GM13976 (cell line): ENCODE results near the gene ELK4.

Source experiments
- DNase-seq: peaks from one replicate; pipeline ENCODE4 v3.0.0; 2012; ENCODE audit warnings: low spot score
- CTCF ChIP-seq: IDR thresholded peaks from 2 replicates; pipeline ENCODE4 v1.5.1; 2012; ENCODE audit warnings: borderline replicate concordance, mild to moderate bottlenecking; ENCODE audit not compliant: insufficient read depth; ENCODE audit errors: extremely low read depth, missing control alignments, control extremely low read depth
- in situ Hi-C: fragments of 300-500 bp; cut with MboI; formaldehyde crosslinking; loops from one replicate; pipeline ENCODE4 v1.12.0; 2022; ENCODE audit warnings: low sequenced_read_pairs, mixed read lengths, inconsistent platforms; ENCODE audit not compliant: unreplicated experiment

The ELK4 gene

DNA sequence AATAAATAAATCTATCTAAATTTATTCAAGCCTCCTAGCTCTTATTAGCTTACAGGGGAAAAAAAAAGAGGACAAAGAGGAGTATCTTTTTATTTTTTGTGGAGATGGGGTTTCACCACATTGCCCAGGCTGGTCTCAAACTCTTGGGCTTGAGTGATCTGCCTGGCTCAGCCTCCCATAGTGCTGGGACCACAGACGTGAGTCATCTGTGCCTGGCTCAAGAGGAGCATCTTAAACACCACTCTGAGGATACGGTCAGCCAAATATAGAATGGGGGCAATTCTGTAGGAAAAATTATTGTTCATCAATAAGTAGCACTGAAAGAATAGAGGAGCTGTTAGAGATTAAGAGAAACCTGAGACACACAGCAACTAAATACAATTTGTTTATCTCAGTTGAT, 24.4 kb upstream of the ELK4 start:
- DNase-seq: no peak
- TF ChIP-seq CTCF: no peak
- in situ Hi-C loops: no loop called here

GRCh38 chr1:205652984-205653383, 21.2 kb upstream of the ELK4 start:
- in situ Hi-C loops: no loop called here
- no peak for TF ChIP-seq CTCF
- no peak for DNase-seq

DNA sequence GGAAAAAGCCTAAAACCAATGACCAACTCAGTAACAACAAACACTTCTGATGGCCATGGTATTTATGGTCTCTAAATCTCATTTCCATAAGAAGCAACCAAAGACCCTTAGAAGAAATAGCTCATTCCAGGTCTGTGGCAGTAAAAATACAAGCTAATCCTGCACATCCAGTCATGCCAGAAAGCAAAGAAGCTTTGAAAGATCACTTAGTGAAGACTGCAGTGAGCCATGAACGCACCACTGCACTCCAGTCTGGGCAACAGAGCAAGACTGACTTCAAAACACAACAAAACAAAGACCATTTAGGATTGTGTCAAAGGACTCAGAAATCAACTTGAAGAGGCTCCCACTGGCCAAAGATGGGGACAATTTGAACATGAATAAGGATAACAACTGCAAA, 18.4 kb upstream of the ELK4 start:
- TF ChIP-seq CTCF: no peak
- DNase-seq: no peak
- in situ Hi-C loops: no loop called here

- in situ Hi-C loops: loop anchor here (10.0 kb wide), 1 partner anchor 121 kb away; no protein-coding TSS in a partner anchor
- DNase-seq: no peak
- TF ChIP-seq CTCF: no peak
These were observed 13.7 kb upstream of the ELK4 start for GRCh38 chr1:205645519-205645918.

DNA sequence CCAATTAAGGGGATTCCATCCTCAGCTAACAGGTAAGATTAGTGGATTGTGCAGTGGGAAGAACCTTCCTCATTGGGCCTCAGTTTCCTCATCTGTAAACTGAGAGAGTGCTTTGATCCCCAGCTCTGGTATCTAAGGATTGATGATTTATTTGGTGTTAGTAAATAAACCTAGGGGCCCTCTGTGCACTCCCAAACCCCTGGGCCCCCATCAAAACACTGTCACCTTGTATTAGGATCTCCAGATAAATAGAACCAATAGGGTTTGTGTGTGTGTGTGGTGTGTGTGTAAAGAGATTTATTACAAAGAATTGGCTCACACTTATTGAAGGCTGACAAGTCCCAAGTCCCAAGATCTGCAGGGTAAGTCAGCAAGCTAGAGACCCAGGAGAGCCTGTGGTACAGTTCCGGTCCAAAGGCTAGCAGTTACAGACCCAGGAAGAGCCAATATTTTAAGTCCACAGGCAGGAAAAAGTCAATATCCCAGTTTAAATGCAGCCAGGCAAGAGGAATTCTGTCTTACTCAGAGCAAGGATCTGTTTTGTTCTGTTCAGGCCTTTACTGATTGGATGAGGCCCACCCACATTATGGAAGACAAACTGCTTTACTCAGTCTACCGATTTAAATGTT, 11.0 kb upstream of the ELK4 start:
- in situ Hi-C loops: loop anchor here (10.0 kb wide), 1 partner anchor 118 kb away; no protein-coding TSS in a partner anchor
- no peak for DNase-seq
- TF ChIP-seq CTCF: no peak

- no peak for TF ChIP-seq CTCF
- in situ Hi-C loops: no loop called here
- no peak for DNase-seq
These were observed 7.8 kb upstream of the ELK4 start for GRCh38 chr1:205639567-205639966.
